GM21737 (cell line): ENCODE data around the gene MPPED2.

Experiments
- ATAC-seq: cut with Tn5 transposase; IDR thresholded peaks from one replicate; pipeline ENCODE4 v1.9.1; 2021; ENCODE audit warnings: mild to moderate bottlenecking, moderate library complexity; ENCODE audit not compliant: unreplicated experiment

MPPED2 gene

GRCh38 chr11:30488304-30488998 is 97.7 kb downstream of the MPPED2 start:
- ATAC-seq: no peak

DNA sequence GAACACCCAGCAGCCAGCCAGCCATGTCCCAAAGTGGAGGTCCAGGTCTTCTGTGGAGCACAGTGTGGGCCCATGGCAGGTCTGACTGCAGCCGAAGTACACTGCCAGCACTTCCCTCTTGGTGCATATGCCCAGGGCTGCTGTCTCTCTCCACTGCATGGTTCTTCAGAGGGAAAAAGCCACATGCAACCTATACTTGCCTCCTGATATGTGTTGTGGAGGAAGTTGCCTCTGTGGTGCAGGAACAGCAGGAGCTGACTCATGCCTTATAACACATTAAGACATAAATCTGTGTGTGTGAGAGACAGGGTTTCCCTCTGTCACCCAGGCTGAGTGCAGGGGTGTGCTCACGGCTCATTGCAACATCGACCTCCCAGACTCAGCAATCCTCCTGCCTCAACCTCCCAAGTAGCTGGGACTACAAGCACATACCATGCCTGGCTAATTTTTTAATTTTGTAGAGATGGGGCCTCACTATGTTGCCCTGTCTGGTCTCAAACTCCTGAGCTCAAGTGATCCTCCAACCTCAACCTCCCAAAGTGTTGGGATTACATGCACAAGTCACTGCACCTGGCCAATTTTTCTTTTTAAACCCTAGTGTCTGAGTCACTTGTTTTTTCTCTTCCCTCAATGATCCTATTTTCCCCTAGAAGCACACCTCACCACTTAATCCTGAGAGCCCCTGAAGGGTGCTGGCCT is 98.8 kb downstream of the MPPED2 start:
- ATAC-seq: no peak

- no peak for ATAC-seq
Observed at GRCh38 chr11:30485756-30486155, 100.4 kb downstream of the MPPED2 start.

DNA sequence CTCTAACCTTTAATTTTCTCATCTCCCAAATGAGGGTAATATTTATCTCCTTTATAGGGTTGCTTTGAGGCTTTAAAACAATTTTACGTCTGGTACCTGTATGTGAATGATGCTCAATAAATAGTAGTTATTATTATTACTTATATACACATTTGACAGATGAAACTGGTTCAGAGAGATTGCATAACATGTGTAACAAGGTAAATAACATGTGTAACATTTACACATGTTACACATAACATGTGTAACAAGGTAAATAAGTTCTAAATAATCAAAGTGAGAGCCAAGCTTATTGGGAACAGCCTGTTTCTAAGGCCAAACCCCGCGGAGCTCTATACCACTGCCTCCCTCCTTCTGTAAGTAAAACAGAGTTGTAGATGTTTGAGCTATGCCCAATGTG is 100.9 kb downstream of the MPPED2 start:
- ATAC-seq: no peak

- ATAC-seq: no peak
Observed at GRCh38 chr11:30483056-30483455, 103.1 kb downstream of the MPPED2 start.

GRCh38 chr11:30481796-30482195 is 104.4 kb downstream of the MPPED2 start:
- ATAC-seq: no peak

DNA sequence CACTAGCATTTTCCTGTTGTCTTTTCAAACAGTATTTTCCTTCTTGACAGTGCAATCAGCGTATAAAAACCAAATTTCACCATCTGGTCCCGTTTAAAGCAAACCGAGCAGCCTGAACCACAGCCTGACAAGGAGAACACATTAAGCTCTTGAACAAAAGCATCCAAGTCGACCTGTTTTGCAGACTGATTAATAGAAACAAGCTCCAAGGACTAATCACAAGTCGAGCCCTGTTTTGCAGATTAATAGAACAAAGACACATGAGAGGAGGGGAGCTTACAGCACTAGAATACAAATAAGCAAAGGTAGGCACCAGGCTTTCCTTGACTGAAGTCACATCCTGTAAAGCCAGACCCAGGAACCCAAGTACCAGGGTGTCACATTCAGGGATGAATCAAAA is 104.8 kb downstream of the MPPED2 start:
- ATAC-seq: no peak

DNA sequence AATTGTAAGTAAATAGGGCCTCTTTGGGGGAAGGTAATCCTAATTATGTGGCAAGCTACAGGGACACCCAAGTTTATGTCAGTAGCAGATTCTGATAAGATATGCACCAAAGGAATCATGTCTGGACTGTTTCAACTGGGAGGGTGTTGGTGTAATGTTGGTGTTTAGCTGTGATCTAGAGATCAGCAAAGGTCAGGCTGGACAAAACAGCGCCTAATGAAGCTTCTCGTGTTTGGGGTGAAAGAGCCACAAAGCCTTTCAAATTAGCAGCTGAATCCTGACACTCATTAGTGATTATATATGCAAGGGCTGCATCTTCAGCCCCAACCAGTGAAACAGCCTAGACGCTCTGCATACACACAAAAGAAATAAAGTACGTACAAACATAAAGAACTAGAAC is 106.3 kb downstream of the MPPED2 start:
- ATAC-seq: no peak

GRCh38 chr11:30478923-30479322 is 107.2 kb downstream of the MPPED2 start:
- ATAC-seq: no peak

GRCh38 chr11:30477061-30477460 is 109.1 kb downstream of the MPPED2 start:
- ATAC-seq: no peak

GRCh38 chr11:30474151-30474954 is 111.8 kb downstream of the MPPED2 start:
- ATAC-seq: no peak

DNA sequence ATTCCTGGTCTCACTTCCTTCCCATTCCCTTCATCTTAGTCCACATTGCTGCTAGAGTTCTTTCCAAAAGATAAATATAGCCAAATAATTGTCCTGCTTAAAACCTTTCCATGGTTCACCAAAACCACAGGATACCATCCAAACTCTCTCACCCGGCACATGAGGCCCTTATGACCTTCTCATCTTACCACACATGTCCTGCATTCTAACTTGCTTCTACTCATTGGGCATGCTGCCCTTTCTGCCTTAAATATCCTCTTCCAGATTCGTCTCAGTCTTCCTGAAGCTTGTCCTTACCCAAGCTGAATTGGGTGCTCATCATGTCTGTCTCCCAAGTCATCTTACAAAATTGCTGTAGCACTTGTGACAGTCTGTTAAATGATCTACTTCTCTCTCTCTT is 114.9 kb downstream of the MPPED2 start:
- ATAC-seq: no peak

GRCh38 chr11:30468881-30469280 is 117.3 kb downstream of the MPPED2 start:
- no peak for ATAC-seq

DNA sequence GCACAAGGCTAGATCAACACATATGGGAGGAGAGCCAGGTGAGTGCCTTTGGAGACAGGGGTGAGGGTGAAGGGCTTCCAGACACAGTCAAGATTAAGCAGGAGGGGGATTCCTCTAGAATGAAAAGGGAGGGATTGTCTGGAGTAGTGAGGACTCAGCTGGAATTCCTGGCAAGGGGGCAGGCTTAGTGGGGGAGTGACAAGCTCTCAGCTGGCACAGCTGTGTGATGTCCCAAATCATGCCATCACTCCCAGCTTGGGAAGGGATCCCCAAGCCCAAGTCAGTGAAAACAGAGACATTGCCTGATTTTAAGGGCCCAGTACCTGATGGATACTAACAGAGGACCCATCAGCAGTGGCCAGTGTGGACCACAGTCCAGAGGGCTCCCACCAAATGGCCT is 119.0 kb downstream of the MPPED2 start:
- no peak for ATAC-seq

- ATAC-seq: no peak
Observed at GRCh38 chr11:30465623-30466022, 120.5 kb downstream of the MPPED2 start.

- ATAC-seq: no peak
Observed at GRCh38 chr11:30465192-30465591, 121.0 kb downstream of the MPPED2 start.

DNA sequence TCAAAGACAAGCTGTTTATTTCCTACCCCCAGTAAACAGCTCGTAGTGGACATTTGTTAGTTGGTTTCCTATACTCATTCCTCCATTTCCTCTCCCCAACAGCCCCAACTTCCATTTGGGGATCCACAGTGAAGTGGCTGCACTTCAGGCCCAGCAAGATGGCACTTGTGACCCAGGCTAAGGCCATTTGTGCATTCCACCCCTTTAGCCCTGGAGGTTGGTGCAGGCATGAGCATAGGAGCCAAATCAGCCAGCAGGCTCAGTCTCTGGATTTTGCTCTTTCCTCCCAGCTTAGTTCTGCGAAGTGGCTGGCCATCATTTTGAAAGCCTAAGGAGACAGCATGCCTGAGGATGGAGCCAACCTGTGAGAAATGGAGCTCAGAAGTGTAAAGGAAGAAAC is 122.9 kb downstream of the MPPED2 start:
- no peak for ATAC-seq

DNA sequence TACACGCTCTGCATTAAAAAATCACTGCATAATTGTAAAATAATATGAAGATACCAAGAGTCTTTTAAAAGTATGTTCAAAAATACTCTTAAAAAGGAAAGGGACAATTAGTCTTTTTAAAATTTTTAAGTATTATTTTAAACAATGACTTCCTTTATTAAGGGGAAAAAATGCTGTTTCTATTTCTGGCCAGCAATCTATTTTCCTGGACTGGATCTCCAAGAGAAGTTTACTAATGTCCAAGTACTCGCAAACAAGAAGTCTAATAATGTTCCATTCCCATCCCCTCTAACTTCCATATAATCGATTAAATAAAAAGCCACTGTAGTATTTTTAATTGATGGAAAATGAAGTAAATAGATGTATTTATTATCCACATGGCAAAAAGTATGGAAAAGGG is 123.7 kb downstream of the MPPED2 start:
- no peak for ATAC-seq

- no peak for ATAC-seq
Observed at GRCh38 chr11:30459821-30460220, 126.3 kb downstream of the MPPED2 start.

GRCh38 chr11:30459306-30459705 is 126.8 kb downstream of the MPPED2 start:
- no peak for ATAC-seq

DNA sequence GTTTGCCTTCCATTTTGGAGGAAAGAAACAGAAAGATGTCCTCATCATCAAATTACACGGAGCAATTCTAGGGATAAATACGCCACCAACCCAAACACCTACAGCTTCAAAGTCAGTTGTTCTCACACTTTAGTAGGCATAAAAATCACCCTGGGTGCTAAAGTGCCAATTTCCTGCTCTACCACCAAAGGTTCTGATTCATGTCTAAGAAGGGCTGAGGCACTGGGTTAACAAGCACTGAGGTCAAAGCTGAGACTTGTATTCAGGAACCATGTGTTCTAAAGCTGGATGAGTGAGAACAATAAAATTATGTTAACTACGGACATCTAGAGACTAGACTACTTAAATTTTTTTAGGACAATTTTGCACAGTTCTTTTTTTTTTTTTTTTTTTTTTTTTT is 127.6 kb downstream of the MPPED2 start:
- no peak for ATAC-seq

GRCh38 chr11:30457087-30457486 is 129.1 kb downstream of the MPPED2 start:
- ATAC-seq: no peak
